ENCODE measurements around the gene EFCAB6.

EFCAB6 gene

GRCh38 chr22:43521716-43522115, 290.4 kb downstream of the EFCAB6 start:
- no peak for DNase-seq

- DNase-seq: no peak
Observed at GRCh38 chr22:43520632-43521039, 291.5 kb downstream of the EFCAB6 start.

GRCh38 chr22:43516996-43517635, 295.0 kb downstream of the EFCAB6 start:
- no peak for DNase-seq

GRCh38 chr22:43516386-43516785, 295.7 kb downstream of the EFCAB6 start:
- no peak for DNase-seq

- DNase-seq: no peak
Observed at GRCh38 chr22:43515902-43516301, 296.2 kb downstream of the EFCAB6 start.

- no peak for DNase-seq
Observed at GRCh38 chr22:43515411-43515810, 296.7 kb downstream of the EFCAB6 start.

GRCh38 chr22:43514476-43515157, 297.5 kb downstream of the EFCAB6 start:
- no peak for DNase-seq

- DNase-seq: no peak
Observed at GRCh38 chr22:43512279-43512678, 299.8 kb downstream of the EFCAB6 start.

- DNase-seq: no peak
Observed at GRCh38 chr22:43511276-43511910, 300.7 kb downstream of the EFCAB6 start.

- no peak for DNase-seq
Observed at GRCh38 chr22:43510281-43511070, 301.6 kb downstream of the EFCAB6 start.

- no peak for DNase-seq
Observed at GRCh38 chr22:43509337-43509736, 302.8 kb downstream of the EFCAB6 start.

GRCh38 chr22:43508489-43508888, 303.6 kb downstream of the EFCAB6 start:
- DNase-seq: no peak

- DNase-seq: no peak
Observed at GRCh38 chr22:43507235-43507634, 304.9 kb downstream of the EFCAB6 start.

GRCh38 chr22:43506487-43506886, 305.6 kb downstream of the EFCAB6 start:
- DNase-seq: no peak

GRCh38 chr22:43505896-43506295, 306.2 kb downstream of the EFCAB6 start:
- DNase-seq: no peak

GRCh38 chr22:43505423-43505822, 306.7 kb downstream of the EFCAB6 start:
- no peak for DNase-seq

- DNase-seq: no peak
Observed at GRCh38 chr22:43504666-43505261, 307.3 kb downstream of the EFCAB6 start.

GRCh38 chr22:43504068-43504467, 308.0 kb downstream of the EFCAB6 start:
- DNase-seq: no peak

- no peak for DNase-seq
Observed at GRCh38 chr22:43502306-43502874, 309.7 kb downstream of the EFCAB6 start.

- DNase-seq: no peak
Observed at GRCh38 chr22:43501878-43502277, 310.2 kb downstream of the EFCAB6 start.

GRCh38 chr22:43500792-43501785, 311.0 kb downstream of the EFCAB6 start:
- no peak for DNase-seq
